HL-60/S4 treated with phorbol 12-myristate 13-acetate at 8.2 ng/mL for 4 days and 3 days (cell line): ENCODE data around the gene SEC24A.
"Not testable (repeated sequence)": the region's sequence is repeated elsewhere in the genome, so short reads cannot be mapped to it uniquely, and the experiment has no call there.

Experiments used
- in situ Hi-C: fragments of 300-500 bp; cut with MboI; formaldehyde crosslinking; loops from 2 replicates; pipeline ENCODE4 v1.15.0; 2022; ENCODE audit warnings: low sequenced_read_pairs

Gene SEC24A

DNA sequence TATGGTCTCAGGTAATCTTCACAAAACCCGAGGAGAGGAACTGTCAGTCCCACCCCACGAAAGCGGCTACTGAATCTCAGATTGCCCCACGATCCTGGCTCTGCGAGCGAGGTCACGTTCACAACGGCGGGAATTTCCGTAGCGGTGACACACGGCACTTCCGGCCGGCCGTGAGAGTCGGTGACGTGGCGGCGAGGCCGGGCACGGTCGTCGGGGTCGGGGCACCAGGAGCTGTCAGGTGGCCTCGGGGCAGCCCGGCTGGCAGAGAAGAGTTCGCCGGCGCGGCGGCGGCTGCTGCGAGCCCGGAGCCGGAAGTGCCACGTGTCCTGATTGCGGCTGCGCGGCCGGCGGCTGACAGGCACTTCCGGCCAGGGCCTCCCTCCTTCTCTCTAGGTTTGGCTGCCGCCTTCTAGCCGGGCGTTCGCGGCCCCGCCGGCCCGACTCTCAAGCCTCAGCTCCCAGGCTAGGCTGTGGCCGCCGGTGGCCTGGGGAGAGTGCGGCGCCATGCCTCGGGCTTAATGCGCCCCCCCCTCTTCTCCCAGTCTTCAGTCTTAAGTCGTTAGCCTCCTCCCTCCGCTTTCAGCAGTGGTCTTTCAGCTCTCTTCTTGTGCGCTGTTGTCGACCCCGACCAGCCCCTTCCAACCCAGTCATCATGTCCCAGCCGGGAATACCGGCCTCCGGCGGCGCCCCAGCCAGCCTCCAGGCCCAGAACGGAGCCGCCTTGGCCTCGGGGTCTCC, at the start of gene SEC24A:
SEC24A (plus strand) TSS at position 361 of the 738 bp plus-strand sequence; CDS start at position 653, 292 bp downstream.
- in situ Hi-C loops, result no loop called here

DNA sequence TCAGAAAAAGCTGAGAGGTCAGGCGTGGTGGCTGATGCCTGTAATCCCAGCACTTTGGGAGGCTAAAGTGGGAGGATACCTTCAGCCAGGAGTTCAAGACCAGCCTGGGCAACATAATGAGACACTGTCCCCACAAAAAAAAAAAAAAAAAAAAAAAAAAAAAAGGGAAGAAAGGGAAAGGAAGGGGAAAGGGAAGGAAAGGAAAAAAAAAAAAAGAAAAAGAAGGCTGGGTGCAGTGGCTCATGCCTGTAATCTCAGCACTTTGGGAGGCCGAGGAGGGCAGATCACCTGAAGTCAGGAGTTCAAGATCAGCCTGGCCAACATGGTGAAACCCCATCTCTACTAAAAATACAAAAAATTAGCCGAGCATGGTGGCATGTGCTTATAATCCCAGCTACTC, 48.8 kb upstream of the SEC24A start:
- in situ Hi-C loops, result loop anchor here (25.0 kb wide), 1 partner anchor 288 kb away; no protein-coding TSS in a partner anchor

DNA sequence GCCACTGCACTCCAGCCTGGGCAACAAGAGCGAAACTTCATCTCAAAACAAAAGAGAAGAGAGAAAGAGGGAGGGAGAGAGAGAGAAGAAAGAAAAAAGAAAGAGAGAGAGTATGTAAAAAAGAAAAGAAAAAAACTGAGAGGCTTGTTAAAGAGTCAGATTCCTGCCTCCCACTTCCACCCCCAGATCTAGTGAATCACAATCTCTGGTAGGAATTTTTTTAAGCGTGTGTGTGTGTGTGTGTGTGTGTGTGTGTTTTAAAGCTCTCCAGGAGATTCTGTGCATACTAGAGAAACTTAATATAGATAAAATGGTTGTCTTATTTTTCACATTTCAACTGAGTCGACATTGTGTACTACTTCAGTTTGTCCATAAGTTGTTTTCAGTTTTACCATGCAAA, 48.0 kb upstream of the SEC24A start:
- in situ Hi-C loops, result no loop called here

- in situ Hi-C loops, result no loop called here
These were observed 45.5 kb upstream of the SEC24A start for GRCh38 chr5:134603059-134603458.

GRCh38 chr5:134604908-134605307, 43.7 kb upstream of the SEC24A start:
- in situ Hi-C loops, result no loop called here

GRCh38 chr5:134606726-134607125, 41.9 kb upstream of the SEC24A start:
- in situ Hi-C loops, result no loop called here

GRCh38 chr5:134608555-134608954, 40.0 kb upstream of the SEC24A start:
- in situ Hi-C loops, result no loop called here

DNA sequence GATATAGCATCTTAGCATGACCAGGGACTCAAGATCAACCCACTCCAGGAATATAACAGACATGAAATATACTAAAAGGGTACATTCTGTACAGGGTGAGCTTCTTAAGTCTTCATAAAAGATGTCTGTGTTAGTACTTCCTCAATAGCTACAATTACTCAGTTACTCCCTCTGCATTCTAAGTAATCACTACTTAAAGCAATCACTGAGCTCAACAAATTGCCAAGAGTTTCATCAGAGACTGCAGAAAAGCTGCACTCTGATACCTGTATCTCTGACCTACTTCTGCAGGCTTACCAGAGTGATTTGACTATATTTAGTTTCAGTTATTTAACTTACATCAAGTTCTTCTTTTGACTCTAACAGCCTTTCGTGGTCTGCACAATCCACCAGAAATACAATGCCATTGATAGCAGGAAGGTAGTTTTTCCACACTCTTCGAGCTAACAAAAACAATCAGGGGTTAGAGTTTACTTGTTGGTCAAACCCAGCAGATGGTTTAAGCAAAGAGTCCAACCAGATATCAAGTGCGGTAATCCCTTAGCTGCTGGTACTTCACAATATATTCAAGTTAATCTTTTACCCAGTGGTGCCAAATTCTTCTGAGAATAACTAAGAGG, 39.2 kb upstream of the SEC24A start:
- in situ Hi-C loops, result no loop called here

- in situ Hi-C loops, result no loop called here
These were observed 37.9 kb upstream of the SEC24A start for GRCh38 chr5:134610725-134611124.

DNA sequence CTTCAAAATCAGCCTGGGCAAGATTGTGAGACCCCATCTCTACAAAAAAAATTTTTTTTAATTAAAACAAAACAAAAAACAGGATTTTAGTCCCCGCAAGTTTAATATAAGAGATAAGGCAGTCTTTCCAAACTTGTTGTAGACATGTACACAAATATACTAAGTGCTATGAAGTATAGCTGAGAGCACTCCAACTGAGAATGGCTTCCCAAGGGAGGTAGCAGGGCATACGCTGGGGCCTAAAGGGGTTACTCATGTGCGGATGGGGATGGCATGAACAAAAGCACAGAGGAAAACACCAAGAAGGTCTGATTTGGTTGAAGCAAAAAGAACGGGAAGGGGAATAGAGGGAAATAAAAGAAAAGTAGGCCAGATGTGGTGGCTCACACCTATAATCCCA, 37.1 kb upstream of the SEC24A start:
- in situ Hi-C loops, result no loop called here

- in situ Hi-C loops, result no loop called here
These were observed 34.0 kb upstream of the SEC24A start for GRCh38 chr5:134614450-134615085.

GRCh38 chr5:134620634-134621033, 28.0 kb upstream of the SEC24A start:
- in situ Hi-C loops, result no loop called here

GRCh38 chr5:134625559-134625958, 23.0 kb upstream of the SEC24A start:
- in situ Hi-C loops, result no loop called here

DNA sequence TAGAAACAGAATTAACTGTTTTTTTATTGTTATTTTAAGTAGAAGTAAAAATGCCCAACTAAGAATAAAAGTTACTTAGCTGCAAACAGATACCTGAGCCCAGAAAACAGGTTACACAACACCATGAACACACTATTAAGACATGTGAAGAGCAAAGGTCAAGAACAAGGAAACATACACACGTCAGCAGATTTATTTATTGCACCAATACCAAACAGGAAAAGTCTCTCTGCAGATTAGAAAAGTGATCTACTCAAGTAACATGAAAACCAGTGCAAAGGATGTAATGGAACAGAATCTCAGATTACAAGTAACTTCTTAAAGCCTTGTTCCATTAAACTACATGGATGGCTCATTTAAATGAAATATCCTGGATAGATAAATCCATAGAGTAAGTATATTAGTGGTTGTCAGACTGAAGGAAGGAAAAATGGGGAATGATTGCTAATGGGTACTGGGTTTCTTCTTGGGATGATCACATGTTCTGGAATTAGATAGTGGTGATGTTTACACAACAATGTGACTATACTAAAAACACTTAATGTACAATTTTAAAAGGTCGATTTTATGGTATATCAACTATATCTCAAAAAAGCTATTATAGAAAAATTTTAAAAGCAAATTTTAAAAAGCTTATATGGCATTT, 22.1 kb upstream of the SEC24A start:
- in situ Hi-C loops, result no loop called here

DNA sequence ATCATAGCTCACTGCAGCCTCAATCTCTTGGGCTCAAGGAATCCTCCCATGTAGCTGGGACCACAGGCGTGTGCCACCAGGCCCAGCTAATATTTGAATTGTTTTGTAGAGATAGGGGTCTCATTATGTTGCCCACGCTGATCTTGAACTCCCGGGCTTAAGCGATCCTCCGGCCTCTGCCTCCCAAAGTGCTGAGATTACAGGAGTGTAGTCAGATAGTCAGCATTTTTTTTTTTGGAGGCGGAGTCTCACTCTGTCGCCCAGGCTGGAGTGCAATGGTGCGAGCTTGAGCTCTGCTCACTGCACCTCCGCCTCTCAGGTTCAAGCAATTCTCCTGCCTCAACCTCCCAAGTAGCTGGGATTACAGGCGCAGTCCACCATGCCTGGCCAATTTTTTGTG, 14.4 kb upstream of the SEC24A start:
- in situ Hi-C loops, result no loop called here

- in situ Hi-C loops, result not testable (repeated sequence)
These were observed 13.2 kb upstream of the SEC24A start for GRCh38 chr5:134635366-134635765.

- in situ Hi-C loops, result no loop called here
These were observed 11.4 kb upstream of the SEC24A start for GRCh38 chr5:134637116-134637721.

- in situ Hi-C loops, result no loop called here
These were observed 9.8 kb upstream of the SEC24A start for GRCh38 chr5:134638760-134639201.

DNA sequence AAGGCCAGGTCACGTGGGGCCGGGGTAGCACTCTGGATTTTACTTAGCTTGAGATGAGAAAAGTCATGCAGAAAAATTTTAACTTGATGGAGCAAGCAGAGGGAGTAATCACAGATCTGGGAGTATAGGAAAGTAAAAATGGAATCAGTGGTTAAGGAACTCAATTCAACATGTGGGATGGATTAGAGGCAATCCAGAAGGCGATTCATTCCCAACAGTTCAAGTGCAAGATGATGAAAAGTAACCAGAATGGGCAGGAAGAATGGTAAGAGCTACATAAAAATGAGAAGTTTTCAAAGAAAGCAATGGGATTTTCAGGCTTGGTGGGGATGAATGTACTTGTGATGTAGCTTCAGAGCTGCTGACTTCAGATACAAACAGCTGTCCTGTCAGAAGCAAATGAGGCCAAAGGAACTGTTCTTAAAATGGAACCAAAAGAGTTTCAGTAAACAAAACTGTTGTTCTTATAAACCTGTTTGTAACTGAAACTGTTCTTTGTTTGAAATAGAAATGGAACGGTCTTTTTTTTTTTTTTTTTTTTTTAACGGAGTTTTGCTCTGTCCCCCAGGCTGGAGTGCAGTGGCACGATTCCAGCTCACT, 5.6 kb upstream of the SEC24A start:
- in situ Hi-C loops, result no loop called here

DNA sequence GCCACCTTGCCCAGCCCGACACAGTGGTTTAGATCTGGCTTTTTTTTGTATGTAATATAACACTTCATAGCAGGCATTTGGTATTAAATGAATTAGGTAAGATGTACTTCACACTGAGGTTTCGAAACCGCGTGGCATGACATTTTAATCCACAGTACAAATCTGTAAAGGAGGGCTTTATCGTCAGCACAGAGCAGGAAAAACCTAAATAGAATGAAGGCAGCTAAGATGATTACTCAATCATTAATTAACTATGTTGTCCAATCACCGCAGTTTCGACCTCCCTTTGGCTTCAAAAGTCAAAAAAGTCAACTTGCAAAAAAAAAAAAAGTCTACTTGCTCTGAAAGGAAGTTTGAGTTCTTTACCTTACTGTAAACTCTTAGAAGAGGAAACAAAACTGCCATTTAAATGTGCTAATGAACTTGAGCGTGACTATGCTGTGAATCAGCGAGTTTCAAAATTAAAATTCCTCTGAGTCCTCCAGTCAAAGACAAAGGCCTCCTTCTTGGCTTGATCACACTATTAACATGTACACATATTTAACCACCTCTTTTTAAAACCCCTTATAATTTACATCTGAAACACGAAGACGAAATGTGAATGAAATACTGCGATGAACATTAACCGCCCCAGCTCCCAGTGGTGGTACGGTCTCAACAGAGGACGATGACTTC, 698 bp upstream of the SEC24A start:
- in situ Hi-C loops, result no loop called here
